DMS114 treated with DMSO at 0.1 percent for 48 hours (cell line): ENCODE results near the gene C1QL4.
"Not testable (repeated sequence)": the region's sequence is repeated elsewhere in the genome, so short reads cannot be mapped to it uniquely, and the experiment has no call there.

Experiments
- DNase-seq: peaks from one replicate; lab custom pipeline; 2025; ENCODE audit not compliant: unreplicated experiment; lab: John Stamatoyannopoulos, UW

C1QL4 gene

GRCh38 chr12:49282740-49283375 lies 54.1 kb downstream of the C1QL4 start:
- DNase-seq, result not testable (repeated sequence)
